G401.6 (cell line): Measurements from ENCODE around the gene BLTP2.
"Not testable (repeated sequence)": the region's sequence is repeated elsewhere in the genome, so short reads cannot be mapped to it uniquely, and the experiment has no call there.

ENCODE experiments used
- FAIRE-seq: peaks from 2 replicates; lab custom pipeline; 2012; peaks lifted over from hg19 to GRCh38; lab: Jason Lieb, UNC

BLTP2 gene

GRCh38 chr17:28644787-28645575 lies at the start of gene BLTP2:
Gene BLTP2 (minus strand): TSS chr17:28645158. CDS start chr17:28645056, 102 bp downstream.
- no peak for FAIRE-seq

DNA sequence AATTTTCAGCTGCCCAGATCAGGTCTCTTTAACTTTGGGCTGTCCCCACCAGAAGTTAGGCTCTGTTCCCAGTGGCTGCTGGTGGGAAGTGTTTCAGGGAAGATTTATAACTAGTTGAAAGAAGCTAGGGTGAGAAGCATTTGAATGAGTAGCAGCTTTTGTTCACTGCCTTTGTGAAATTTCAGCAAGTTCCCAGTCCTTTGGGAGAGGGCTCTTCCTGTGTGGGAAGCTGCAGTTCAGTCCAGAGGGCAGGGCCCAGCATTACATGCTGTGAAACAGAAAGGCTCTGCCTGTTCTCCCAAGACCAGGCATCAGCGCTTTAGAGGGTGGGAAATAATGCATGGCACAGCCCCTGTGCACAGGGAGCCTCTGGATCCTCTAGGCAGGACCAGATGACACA lies 48.9 kb upstream of the BLTP2 start:
- FAIRE-seq, result no peak

- FAIRE-seq, result no peak
Observed at GRCh38 chr17:28689011-28689410, 44.1 kb upstream of the BLTP2 start.

- FAIRE-seq, result no peak
Observed at GRCh38 chr17:28688481-28688880, 43.5 kb upstream of the BLTP2 start.

- FAIRE-seq, result no peak
Observed at GRCh38 chr17:28686296-28686695, 41.3 kb upstream of the BLTP2 start.

DNA sequence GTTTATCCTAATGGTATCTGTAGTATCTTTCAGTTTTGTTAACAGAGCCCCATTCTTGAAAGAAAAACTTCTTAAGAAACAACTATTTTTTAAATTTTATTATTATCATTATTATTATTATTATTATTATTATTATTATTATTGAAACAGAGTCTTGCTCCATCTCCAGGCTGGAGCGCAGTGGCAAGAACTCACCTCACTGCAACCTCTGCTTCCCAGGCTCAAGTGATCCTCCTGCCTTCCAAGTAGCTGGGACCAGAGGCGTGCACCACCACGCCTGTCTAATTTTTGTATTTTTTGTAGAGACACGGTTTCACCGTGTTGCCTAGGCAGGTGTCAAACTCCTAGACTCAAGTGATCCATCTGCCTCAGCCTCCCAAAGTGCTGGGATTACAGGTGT lies 40.4 kb upstream of the BLTP2 start:
- no peak for FAIRE-seq

DNA sequence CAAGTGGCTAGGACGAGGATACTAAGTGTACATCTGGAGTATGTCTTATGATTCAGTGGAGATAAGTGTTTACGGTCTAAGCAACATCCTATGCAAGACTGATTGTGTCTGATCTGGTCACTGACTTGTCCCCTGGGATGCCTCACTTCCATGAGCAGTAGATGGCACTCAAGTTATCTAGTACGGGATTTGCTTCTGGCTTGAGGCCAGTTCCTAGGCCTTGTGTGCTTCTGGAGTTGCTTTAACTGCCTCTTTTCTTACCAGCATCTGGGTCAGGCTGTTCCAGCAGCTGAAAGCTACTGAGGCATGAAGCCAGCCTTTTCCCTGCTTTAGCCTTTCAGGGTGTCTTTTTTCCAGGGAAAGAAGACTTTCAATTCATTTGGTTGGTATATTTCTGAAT lies 40.0 kb upstream of the BLTP2 start:
- no peak for FAIRE-seq

- no peak for FAIRE-seq
Observed at GRCh38 chr17:28682655-28683054, 37.7 kb upstream of the BLTP2 start.

DNA sequence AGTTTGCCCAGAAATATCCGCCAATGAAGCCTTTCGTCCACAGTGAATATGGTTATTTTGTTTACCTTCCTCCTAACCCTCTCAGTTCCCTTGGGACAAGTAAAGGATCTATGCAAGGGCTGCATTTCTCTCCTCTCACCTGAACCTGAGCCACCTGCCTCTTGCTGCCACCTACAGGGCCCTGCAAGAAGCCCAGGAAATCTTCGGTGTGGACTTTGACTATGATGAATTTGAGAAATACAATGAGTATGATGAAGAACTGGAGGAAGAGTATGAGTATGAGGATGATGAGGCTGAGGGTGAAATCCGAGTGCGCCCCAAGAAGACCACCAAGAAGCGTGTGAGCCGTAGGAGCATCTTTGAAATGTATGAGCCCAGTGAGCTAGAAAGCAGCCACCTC lies 31.0 kb upstream of the BLTP2 start:
- no peak for FAIRE-seq

- no peak for FAIRE-seq
Observed at GRCh38 chr17:28675490-28675889, 30.5 kb upstream of the BLTP2 start.

DNA sequence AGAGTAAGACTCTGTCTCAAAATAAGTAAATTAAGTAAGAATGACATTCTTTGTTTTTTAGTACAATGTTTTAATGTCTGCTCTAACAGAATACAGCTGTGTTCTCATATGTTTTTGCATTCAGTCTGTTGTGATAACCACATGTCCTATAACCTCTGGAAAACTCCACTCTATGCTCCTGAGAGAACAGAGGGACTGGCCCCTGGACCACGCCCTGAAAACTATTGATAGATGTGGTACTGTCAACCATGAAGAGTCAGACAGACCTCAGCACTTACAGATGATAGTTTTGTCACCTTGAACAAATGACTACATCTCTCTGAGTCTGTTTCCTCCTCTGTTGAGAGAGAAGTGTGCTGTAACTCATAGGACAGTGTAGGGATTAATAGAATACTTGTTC lies 25.0 kb upstream of the BLTP2 start:
- no peak for FAIRE-seq

- FAIRE-seq, result no peak
Observed at GRCh38 chr17:28667870-28668269, 22.9 kb upstream of the BLTP2 start.

- FAIRE-seq, result no peak
Observed at GRCh38 chr17:28665994-28666393, 21.0 kb upstream of the BLTP2 start.

DNA sequence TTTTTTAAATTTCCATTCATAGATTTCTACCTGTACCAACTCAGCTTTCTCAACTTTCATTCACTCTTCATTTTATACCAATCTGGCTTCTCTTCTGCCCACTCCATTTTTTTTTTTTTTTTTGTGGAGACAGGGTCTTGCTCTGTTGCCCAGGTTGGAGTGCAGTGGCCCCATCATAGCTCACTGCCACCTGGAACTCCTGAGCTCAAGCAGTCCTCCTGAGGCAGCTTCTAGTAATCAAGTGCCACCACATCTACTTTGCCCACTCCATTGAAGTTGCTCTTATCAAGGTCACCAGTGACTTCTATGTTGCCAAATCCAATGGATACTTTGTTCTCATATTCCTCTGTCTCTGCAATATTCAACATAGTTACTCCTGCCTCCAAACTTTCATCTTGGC lies 18.8 kb upstream of the BLTP2 start:
- FAIRE-seq, result no peak

DNA sequence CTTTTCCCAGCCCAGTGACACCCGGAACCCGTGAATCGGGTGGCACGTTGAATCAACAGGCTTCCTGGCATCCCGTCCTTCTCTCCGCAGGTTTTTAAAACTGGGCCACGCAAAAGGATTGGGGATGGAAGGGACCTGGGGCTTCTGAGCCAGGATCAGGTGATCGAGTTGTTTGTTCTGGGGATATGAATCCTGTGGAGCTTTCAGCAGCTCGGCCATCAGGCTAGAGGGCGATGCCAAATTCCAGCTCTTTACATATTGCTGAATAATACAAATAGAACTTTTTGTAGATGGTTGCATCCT lies 17.5 kb upstream of the BLTP2 start:
- no peak for FAIRE-seq

GRCh38 chr17:28661635-28662526 lies 16.9 kb upstream of the BLTP2 start, which contains the start of the genes SDF2 and SUPT6H:
Gene SDF2 (minus strand): TSS chr17:28661906. CDS start chr17:28661876, 30 bp downstream.
Gene SUPT6H (plus strand): TSS chr17:28662205. CDS start chr17:28673402, 11,197 bp downstream.
- FAIRE-seq, result peak; percentile 65

- not testable (repeated sequence) for FAIRE-seq
Observed at GRCh38 chr17:28659497-28659881, 14.5 kb upstream of the BLTP2 start.

- FAIRE-seq, result not testable (repeated sequence)
Observed at GRCh38 chr17:28658766-28659496, 14.0 kb upstream of the BLTP2 start.

DNA sequence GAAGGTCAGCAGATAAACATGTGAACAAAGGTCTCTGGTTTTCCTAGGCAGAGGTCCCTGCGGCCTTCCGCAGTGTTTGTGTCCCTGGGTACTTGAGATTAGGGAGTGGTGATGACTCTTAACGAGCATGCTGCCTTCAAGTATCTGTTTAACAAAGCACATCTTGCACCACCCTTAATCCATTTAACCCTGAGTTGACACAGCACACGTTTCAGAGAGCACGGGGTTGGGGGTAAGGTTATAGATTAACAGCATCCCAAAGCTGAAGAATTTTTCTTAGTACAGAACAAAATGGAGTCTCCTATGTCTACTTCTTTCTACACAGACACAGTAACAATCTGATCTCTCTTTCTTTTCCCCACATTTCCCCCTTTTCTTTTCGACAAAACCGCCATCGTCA lies 13.4 kb upstream of the BLTP2 start:
- not testable (repeated sequence) for FAIRE-seq

- FAIRE-seq, result no peak
Observed at GRCh38 chr17:28657756-28658155, 12.8 kb upstream of the BLTP2 start.

DNA sequence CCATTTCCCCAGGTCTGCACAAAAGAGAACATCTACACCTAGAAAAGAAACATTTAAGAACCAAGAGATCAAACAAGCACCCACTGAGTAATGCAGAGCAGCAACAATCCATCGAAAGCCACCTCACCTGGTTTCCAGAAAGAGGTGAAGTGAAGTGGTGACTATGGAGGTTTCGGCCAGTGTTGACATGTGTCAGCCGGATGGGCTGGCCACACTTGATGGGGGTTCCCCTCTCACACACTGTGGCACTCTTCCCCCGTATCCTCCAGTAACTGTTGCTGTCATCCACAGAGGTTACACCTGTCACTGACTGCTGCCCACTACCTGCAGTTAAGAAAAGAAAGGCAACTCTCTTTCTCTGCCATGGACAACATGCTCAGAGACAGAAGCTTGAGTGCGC lies 10.2 kb upstream of the BLTP2 start:
- no peak for FAIRE-seq

DNA sequence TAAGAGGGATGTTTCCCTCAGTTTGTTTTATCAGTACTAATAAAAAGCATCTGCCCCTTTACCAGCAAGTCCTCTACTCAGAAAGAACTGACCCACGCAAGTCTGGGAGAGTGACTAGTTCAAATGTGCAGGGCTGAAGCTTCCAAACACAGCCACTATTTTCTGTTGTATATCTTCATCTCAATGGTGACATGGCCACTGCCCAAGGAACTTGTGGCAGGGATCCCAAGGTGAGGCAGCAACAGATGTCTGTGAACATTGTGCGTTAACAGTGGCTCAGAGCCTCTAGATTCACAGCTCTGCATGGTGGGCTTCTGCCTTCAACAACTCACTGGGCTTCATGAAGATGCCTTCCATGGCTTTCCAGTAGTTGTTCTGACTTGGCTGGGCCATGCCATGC lies 3.7 kb upstream of the BLTP2 start:
- FAIRE-seq, result no peak
